PFSK-1 (cell line): Measurements from ENCODE around the gene ZNF789.

Experiments used
- FOXP2 ChIP-seq: optimal IDR thresholded peaks from 2 replicates; pipeline ENCODE3; 2011; ENCODE audit warnings: borderline replicate concordance, control low read depth, inconsistent platforms; ENCODE audit not compliant: insufficient read depth; ENCODE audit errors: extremely low read length, extremely low read depth
- POLR2AphosphoS5 ChIP-seq: IDR thresholded peaks from 2 replicates; pipeline ENCODE4 v1.6.1; 2012; ENCODE audit warnings: low read depth, mild to moderate bottlenecking, control low read depth, low read length, moderate library complexity
- SIN3A ChIP-seq: IDR thresholded peaks from 2 replicates; pipeline ENCODE4 v1.6.1; 2012; ENCODE audit warnings: mild to moderate bottlenecking, low read length, moderate library complexity, borderline replicate concordance; ENCODE audit not compliant: insufficient read depth
- TAF1 ChIP-seq: IDR thresholded peaks from 2 replicates; pipeline ENCODE4 v1.6.1; 2012; ENCODE audit warnings: low read length, control low read depth, borderline replicate concordance; ENCODE audit not compliant: insufficient read depth
- TF ChIP-seq, protein P1 (sequence below), 2 experiments: IDR thresholded peaks; 2 replicates each; pipeline versions ENCODE4 v1.6.1 to v1.8.0; 2011 to 2012; ENCODE audit warnings: low read depth in 2 of 2, low read length in 2 of 2, control low read depth in 1 of 2, inconsistent platforms in 1 of 2, mild to moderate bottlenecking in 1 of 2, moderate library complexity in 1 of 2; ENCODE audit not compliant: insufficient read depth in 1 of 2

The ZNF789 gene

DNA sequence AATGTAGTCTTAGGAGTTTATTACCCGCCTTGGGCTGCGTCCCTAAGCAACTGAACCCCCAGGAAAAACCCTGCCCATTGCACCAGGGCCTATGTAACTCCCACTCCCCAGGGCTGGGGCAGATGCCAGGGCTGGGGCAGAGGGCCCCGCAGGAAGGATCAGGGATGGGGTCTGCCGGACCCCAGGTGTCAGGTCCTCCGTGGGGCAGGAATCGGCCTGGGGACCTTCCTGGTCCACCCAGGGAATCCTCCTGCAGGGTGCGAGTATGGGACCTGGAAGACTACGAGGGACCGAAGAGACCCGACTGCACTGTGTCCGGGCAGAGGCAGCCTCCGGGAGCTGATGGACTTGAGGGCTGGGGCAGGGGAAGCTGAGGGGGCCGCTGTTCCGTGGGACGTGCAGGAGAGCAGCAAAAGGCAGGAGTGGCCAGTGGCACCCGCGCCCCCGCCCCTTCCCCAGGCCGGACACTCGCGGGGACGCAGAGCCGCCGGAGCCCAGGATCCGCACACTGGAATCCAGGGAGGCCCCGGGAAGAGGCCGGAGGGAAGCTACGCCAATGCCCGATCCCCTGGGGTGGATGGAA lies 4.3 kb upstream of the ZNF789 start:
- TF ChIP-seq TAF1, result no peak
- no peak for TF ChIP-seq FOXP2
- TF ChIP-seq SIN3A, result no peak
- no peak for TF ChIP-seq POLR2AphosphoS5
- TF ChIP-seq, protein P1, sequence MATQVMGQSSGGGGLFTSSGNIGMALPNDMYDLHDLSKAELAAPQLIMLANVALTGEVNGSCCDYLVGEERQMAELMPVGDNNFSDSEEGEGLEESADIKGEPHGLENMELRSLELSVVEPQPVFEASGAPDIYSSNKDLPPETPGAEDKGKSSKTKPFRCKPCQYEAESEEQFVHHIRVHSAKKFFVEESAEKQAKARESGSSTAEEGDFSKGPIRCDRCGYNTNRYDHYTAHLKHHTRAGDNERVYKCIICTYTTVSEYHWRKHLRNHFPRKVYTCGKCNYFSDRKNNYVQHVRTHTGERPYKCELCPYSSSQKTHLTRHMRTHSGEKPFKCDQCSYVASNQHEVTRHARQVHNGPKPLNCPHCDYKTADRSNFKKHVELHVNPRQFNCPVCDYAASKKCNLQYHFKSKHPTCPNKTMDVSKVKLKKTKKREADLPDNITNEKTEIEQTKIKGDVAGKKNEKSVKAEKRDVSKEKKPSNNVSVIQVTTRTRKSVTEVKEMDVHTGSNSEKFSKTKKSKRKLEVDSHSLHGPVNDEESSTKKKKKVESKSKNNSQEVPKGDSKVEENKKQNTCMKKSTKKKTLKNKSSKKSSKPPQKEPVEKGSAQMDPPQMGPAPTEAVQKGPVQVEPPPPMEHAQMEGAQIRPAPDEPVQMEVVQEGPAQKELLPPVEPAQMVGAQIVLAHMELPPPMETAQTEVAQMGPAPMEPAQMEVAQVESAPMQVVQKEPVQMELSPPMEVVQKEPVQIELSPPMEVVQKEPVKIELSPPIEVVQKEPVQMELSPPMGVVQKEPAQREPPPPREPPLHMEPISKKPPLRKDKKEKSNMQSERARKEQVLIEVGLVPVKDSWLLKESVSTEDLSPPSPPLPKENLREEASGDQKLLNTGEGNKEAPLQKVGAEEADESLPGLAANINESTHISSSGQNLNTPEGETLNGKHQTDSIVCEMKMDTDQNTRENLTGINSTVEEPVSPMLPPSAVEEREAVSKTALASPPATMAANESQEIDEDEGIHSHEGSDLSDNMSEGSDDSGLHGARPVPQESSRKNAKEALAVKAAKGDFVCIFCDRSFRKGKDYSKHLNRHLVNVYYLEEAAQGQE (IDR thresholded peaks at IDR 0.05; ENCODE audit: insufficient read depth in 1 of 2, low read depth in 2 of 2, low read length in 2 of 2), result no peak

DNA sequence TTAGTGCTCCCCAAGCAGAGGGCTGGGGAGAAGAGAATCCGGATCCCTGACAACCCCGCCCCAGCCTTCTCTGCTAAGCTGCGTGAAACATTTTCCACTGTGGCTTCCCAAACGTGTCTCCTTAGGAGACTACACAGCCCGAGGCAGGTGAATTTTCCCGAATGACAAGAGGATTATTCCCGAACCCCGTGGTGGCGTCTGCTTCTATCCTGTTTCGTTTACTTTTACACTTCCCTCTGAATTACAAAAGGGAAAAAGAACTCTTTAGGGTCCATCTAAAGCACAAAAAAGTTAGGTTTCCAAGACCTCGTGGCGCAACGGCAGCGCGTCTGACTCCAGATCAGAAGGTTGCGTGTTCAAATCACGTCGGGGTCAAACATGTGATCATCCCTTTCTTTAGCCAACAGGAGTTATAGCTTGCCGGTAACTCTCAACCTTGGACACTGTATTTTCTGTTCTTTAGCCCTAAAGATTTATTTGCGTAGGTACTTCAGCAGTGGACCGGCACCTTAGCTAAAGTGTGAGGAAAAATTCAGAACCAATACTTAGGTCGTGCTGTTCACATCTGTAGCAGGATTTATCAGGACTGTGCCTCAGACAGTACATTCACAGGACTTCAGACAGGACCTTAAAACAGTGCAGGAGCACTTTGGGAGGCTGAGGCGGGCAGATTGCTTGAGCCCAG lies 3.2 kb upstream of the ZNF789 start:
- TF ChIP-seq, protein P1 (IDR thresholded peaks at IDR 0.05; ENCODE audit: insufficient read depth in 1 of 2, low read depth in 2 of 2, low read length in 2 of 2), result no peak
- TF ChIP-seq TAF1 (no peak), POLR2AphosphoS5 (no peak)

DNA sequence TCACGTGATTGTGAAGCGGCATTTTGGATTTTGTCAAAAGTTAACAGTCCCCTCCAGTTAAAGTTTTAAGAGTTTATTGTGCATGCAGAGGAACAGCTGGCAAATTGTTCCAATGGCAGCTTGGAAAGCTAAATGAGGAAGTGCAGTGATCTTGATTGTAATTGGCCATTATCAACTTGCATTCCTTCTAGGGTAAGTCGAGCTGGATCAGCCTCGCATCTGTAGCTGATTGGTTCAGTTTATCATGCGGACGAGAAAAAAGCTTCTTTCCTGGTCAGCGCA lies 566 bp downstream of the ZNF789 start:
- TF ChIP-seq TAF1, result no peak
- no peak for TF ChIP-seq FOXP2
- TF ChIP-seq, protein P1 (IDR thresholded peaks at IDR 0.05; ENCODE audit: insufficient read depth in 1 of 2, low read depth in 2 of 2, low read length in 2 of 2), result no peak
- TF ChIP-seq POLR2AphosphoS5, result no peak
- no peak for TF ChIP-seq SIN3A

DNA sequence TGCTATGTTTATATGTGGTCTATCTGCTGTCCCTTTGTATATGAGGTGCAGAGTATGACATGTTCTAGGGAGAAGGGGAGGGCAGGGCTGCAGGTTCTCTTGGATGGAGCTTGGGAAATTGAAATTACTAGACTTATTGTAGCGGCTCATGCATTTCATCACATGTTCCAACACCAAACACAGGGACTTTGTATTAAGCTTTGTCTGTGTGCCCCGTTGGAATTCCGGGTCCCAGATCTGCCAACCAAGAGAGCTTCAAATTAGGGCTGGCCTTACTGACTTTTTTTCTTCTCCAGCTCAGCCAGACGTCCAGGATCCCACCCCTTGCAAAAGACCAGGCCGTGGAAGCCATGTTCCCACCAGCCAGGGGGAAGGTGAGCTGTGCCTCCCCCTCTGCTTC lies 3.4 kb downstream of the ZNF789 start:
- no peak for TF ChIP-seq TAF1
- TF ChIP-seq, protein P1 (IDR thresholded peaks at IDR 0.05; ENCODE audit: insufficient read depth in 1 of 2, low read depth in 2 of 2, low read length in 2 of 2), result no peak
- TF ChIP-seq POLR2AphosphoS5, result no peak
